Measurements from ENCODE around the gene LIMK2. TPM values are rescaled to one million over a fixed set of nuclear protein-coding genes. Genes with fewer than 3 reads are reported as not detected.
A peak's percentile ranks its signal among the peaks of the same experiment; 100 is the strongest.
"Not testable (repeated sequence)": the region's sequence is repeated elsewhere in the genome, so short reads cannot be mapped to it uniquely, and the experiment has no call there.

Gene LIMK2
- total RNA-seq, 1 donor from 2014 or later = 63.0 TPM

- Histone ChIP-seq H3K4me1 (peaks cover 23% of the 10 kb centered on the region), H3K36me3 (no peaks in the 10 kb centered on the region), H3K27me3 (no peaks in the 10 kb centered on the region), H3K9me3 (no peaks in the 10 kb centered on the region), H3K4me3 (no peak overlapping the region), H3K27ac (peak overlapping the region; percentile 17)
- intact Hi-C loops (cut with DNase I) = no loop called here
- DNase-seq = no peak
- no peak for TF ChIP-seq CTCF (IDR thresholded peaks at IDR 0.05)
- ATAC-seq = peak; percentile 15
Measured at GRCh38 chr22:31244046-31244942, 32.2 kb downstream of the LIMK2 start.

GRCh38 chr22:31244943-31245451, 32.9 kb downstream of the LIMK2 start:
- H3K4me1 ChIP-seq = peaks cover 24% of the 10 kb centered on the region
- TF ChIP-seq CTCF (IDR thresholded peaks at IDR 0.05) = no peak
- DNase-seq = no peak

GRCh38 chr22:31245998-31246397, 33.9 kb downstream of the LIMK2 start:
- H3K4me1 ChIP-seq = peaks cover 34% of the 10 kb centered on the region
- DNase-seq; H3K9me3 ChIP-seq; H3K4me3 ChIP-seq; ATAC-seq; H3K27ac ChIP-seq; intact Hi-C loops (cut with DNase I); H3K27me3 ChIP-seq; H3K36me3 ChIP-seq: not testable (repeated sequence)

More at GRCh38 chr22:31244943-31245451, 32.9 kb downstream of the LIMK2 start:
- H3K27ac ChIP-seq = no peak overlapping the region
- no peak overlapping the region for H3K4me3 ChIP-seq
- no peak for ATAC-seq
- no peaks in the 10 kb centered on the region for H3K27me3 ChIP-seq
- no peaks in the 10 kb centered on the region for H3K9me3 ChIP-seq
- H3K36me3 ChIP-seq = no peaks in the 10 kb centered on the region
- intact Hi-C loops (cut with DNase I) = no loop called here

GRCh38 chr22:31246687-31247086, 34.6 kb downstream of the LIMK2 start:
- no peak for TF ChIP-seq CTCF (IDR thresholded peaks at IDR 0.05)
- H3K4me1 ChIP-seq = peaks cover 38% of the 10 kb centered on the region
- intact Hi-C loops (cut with DNase I) = no loop called here

GRCh38 chr22:31247726-31248125, 35.6 kb downstream of the LIMK2 start:
- intact Hi-C loops (cut with DNase I) = no loop called here
- no peak for TF ChIP-seq CTCF (IDR thresholded peaks at IDR 0.05)

More at GRCh38 chr22:31246687-31247086, 34.6 kb downstream of the LIMK2 start:
- Histone ChIP-seq H3K36me3 (no peaks in the 10 kb centered on the region), H3K4me3 (no peak overlapping the region), H3K27ac (no peak overlapping the region), H3K9me3 (no peaks in the 10 kb centered on the region), H3K27me3 (no peaks in the 10 kb centered on the region)
- DNase-seq = no peak
- ATAC-seq = no peak

GRCh38 chr22:31248138-31248745, 36.1 kb downstream of the LIMK2 start:
- H3K4me1 ChIP-seq = peaks cover 38% of the 10 kb centered on the region
- peak overlapping the region; percentile 62 for H3K4me3 ChIP-seq
- H3K27ac ChIP-seq = peak overlapping the region; percentile 63
- no peak for TF ChIP-seq CTCF (IDR thresholded peaks at IDR 0.05)
- H3K36me3 ChIP-seq = no peaks in the 10 kb centered on the region
- ATAC-seq = peak; percentile 94
- no peaks in the 10 kb centered on the region for H3K27me3 ChIP-seq
- peak; percentile 85 for DNase-seq
- intact Hi-C loops (cut with DNase I) = no loop called here
- H3K9me3 ChIP-seq = no peaks in the 10 kb centered on the region

More at GRCh38 chr22:31247726-31248125, 35.6 kb downstream of the LIMK2 start:
- peak overlapping the region; percentile 63 for H3K27ac ChIP-seq
- H3K4me3 ChIP-seq = peak overlapping the region; percentile 62
- H3K4me1 ChIP-seq = peaks cover 38% of the 10 kb centered on the region
- H3K36me3 ChIP-seq = no peaks in the 10 kb centered on the region
- H3K27me3 ChIP-seq = no peaks in the 10 kb centered on the region
- DNase-seq = no peak
- no peaks in the 10 kb centered on the region for H3K9me3 ChIP-seq
- ATAC-seq = peak; percentile 34
